GM23338 (cell line): ENCODE results near the gene MTCH2.

Experiments
- CREB1 ChIP-seq: fragments of 250-450 bp; sonication (Bioruptor Pico); IDR thresholded peaks from 2 replicates; pipeline ENCODE4 v1.5.0; 2020; ENCODE audit warnings: low read depth, mild to moderate bottlenecking, moderate library complexity
- EZH2 ChIP-seq: fragments of 200-600 bp; sonication (generic); IDR thresholded peaks from one replicate; pipeline ENCODE4 v1.8.0; 2017; ENCODE audit warnings: antibody characterized with exemption, mild to moderate bottlenecking, low read depth; ENCODE audit not compliant: unreplicated experiment
- JUNB ChIP-seq: IDR thresholded peaks from one replicate; pipeline ENCODE4 v1.6.1; 2016; ENCODE audit warnings: antibody characterized with exemption; ENCODE audit not compliant: unreplicated experiment
- POLR2AphosphoS5 ChIP-seq: IDR thresholded peaks from 2 replicates; pipeline ENCODE4 v1.6.1; 2016; ENCODE audit warnings: antibody characterized with exemption, low read depth
- REST ChIP-seq: IDR thresholded peaks from one replicate; pipeline ENCODE4 v1.6.1; 2018; ENCODE audit warnings: antibody characterized with exemption; ENCODE audit not compliant: unreplicated experiment
- TF ChIP-seq, protein P1 (sequence below), 2 experiments: fragments of 200-600 bp in 1 of 2; sonication (generic) in 1 of 2; conservative IDR thresholded peaks; 2 replicates each; pipeline versions ENCODE4 v1.5.1 to v1.6.1; 2016 to 2017; ENCODE audit warnings: antibody characterized with exemption in 2 of 2, low read depth in 2 of 2, mild to moderate bottlenecking in 2 of 2, moderate library complexity in 1 of 2

GRCh38 chr11:47592970-47593369 lies 49.4 kb downstream of the MTCH2 start:
- TF ChIP-seq POLR2AphosphoS5 (no peak), REST (no peak), EZH2 (no peak), JUNB (no peak), CREB1 (CRISPR knock-in tag) (no peak)
- TF ChIP-seq, protein P1, sequence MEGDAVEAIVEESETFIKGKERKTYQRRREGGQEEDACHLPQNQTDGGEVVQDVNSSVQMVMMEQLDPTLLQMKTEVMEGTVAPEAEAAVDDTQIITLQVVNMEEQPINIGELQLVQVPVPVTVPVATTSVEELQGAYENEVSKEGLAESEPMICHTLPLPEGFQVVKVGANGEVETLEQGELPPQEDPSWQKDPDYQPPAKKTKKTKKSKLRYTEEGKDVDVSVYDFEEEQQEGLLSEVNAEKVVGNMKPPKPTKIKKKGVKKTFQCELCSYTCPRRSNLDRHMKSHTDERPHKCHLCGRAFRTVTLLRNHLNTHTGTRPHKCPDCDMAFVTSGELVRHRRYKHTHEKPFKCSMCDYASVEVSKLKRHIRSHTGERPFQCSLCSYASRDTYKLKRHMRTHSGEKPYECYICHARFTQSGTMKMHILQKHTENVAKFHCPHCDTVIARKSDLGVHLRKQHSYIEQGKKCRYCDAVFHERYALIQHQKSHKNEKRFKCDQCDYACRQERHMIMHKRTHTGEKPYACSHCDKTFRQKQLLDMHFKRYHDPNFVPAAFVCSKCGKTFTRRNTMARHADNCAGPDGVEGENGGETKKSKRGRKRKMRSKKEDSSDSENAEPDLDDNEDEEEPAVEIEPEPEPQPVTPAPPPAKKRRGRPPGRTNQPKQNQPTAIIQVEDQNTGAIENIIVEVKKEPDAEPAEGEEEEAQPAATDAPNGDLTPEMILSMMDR (conservative IDR thresholded peaks at IDR 0.05; ENCODE audit: low read depth in 2 of 2): no peak
